GM12864 (cell line): ENCODE data around the gene SLC26A11.
"Not testable (repeated sequence)": the region's sequence is repeated elsewhere in the genome, so short reads cannot be mapped to it uniquely, and the experiment has no call there.

ENCODE experiments used
- DNase-seq: peaks from one replicate; pipeline ENCODE4 v3.0.0-alpha.2; 2011; ENCODE audit warnings: low read depth
- H3K4me3 ChIP-seq: 2 replicates; pipeline ENCODE4 v1.5.1; 2011; ENCODE audit warnings: mild to moderate bottlenecking, low read depth, low read length, control low read depth
- TF ChIP-seq, protein P1 (sequence below): IDR thresholded peaks from 2 replicates; pipeline ENCODE4 v1.5.1; 2011; ENCODE audit warnings: low read depth, mild to moderate bottlenecking, moderate library complexity, low read length, control low read depth, inconsistent platforms; ENCODE audit errors: missing control alignments

SLC26A11 gene

DNA sequence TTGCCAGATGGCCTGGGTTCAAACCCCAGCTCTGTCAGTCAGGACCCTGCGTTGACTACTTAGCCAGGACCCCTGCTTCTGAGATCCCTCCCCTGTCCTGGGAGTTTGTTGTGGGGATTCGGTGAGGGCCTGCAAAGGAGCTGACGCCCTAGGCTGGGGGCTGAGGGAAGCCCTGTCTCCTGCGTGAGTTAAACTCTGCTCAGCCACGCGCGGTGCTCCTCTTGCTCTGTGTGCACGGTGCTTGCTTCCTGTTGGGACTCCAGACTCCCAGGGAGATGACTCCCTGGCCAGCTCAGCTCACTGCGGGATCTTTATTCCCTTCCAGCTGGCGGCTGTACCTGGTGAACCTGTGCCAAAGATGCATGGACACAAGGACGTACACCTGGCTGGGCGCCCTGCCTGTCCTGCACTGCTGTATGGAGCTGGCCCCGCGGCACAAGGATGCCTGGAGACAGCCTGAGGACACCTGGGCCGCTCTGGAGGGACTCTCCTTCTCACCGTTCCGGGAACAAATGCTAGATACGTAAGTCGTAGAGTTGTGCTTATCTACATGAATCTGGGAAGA is 77.9 kb downstream of the SLC26A11 start:
- TF ChIP-seq, protein P1, sequence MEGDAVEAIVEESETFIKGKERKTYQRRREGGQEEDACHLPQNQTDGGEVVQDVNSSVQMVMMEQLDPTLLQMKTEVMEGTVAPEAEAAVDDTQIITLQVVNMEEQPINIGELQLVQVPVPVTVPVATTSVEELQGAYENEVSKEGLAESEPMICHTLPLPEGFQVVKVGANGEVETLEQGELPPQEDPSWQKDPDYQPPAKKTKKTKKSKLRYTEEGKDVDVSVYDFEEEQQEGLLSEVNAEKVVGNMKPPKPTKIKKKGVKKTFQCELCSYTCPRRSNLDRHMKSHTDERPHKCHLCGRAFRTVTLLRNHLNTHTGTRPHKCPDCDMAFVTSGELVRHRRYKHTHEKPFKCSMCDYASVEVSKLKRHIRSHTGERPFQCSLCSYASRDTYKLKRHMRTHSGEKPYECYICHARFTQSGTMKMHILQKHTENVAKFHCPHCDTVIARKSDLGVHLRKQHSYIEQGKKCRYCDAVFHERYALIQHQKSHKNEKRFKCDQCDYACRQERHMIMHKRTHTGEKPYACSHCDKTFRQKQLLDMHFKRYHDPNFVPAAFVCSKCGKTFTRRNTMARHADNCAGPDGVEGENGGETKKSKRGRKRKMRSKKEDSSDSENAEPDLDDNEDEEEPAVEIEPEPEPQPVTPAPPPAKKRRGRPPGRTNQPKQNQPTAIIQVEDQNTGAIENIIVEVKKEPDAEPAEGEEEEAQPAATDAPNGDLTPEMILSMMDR, result no peak
- no peak for DNase-seq
- H3K4me3 ChIP-seq, result no peak overlapping the region

DNA sequence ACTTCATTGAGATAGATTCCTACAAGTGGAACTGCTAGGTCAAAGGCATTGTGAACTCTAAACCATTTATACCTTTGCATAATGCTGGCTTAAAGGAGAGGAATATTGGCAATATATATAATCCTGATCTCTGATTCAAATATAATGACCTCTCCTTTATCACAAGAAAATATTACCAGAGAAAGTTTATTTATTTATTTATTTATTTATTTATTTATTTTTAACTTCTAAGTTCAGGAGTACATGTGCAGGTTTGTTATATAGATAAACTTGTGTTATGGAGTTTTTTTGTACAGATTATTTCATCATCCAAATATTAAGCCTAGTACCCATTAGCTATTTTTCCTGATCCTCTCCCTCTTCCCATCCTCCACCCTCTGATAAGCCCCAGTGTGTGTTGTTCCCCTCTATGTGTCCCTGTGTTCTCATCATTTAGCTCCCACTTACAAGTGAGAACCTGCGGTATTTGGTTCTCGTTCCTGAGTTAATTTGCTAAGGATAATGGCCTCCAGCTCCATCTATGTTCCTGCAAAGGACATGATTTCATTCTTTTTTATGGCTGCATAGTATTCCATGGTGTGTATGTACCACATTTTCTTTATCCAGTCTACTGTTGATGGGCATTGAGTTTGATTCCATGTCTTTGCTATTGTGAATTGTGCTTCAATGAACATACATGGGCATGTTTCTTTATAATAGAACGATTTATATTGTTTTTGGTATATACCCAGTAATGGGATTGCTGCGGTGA is 79.3 kb downstream of the SLC26A11 start:
- H3K4me3 ChIP-seq, DNase-seq: not testable (repeated sequence)

DNA sequence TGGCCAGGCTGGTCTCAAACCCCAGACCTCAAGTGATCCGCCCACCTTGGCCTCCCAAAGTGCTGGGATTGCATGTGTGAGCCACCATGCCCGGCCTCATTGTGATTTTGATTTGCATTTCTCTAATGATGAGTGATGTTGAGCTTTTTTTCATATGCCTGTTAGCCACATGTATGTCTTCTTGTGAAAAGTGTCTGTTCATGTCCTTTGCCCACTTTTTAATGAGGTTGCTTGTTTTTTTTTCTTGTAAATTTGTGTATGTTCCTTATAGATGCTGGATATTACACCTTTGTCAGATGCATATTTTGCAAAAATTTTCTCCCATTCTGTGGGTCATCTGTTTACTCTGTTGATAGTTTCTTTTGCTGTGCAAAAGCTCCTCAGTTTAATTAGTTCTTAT is 80.5 kb downstream of the SLC26A11 start:
- H3K4me3 ChIP-seq, DNase-seq: not testable (repeated sequence)
